NCI-H187 treated with DMSO at 0.1 percent for 48 hours (cell line): ENCODE measurements around the gene ANKRD60.

Experiments used
- DNase-seq: peaks from one replicate; lab custom pipeline; 2025; lab: John Stamatoyannopoulos, UW

Gene ANKRD60

GRCh38 chr20:58244517-58245030, 16.1 kb upstream of the ANKRD60 start:
- DNase-seq = no peak

GRCh38 chr20:58243653-58244410, 15.4 kb upstream of the ANKRD60 start:
- no peak for DNase-seq

DNA sequence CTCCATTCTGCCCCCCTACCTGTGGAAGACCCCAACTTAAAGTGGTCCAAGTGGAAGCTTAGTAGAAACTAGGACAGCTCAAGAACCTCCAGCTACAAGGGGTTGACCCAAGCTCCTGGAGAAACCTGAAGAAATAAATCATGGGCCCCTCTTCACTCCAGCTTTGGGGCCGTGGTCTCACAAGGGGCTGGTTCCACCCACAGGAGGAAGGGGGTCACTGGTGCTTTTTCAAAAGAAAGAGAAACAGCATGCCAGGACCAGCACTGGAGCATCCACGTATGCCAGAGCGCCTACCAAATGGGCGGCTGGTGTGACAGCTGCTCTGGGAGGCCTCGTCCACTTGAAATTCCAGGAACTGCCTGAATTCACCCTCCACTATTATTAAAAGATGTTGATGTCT, 14.4 kb upstream of the ANKRD60 start:
- no peak for DNase-seq

DNA sequence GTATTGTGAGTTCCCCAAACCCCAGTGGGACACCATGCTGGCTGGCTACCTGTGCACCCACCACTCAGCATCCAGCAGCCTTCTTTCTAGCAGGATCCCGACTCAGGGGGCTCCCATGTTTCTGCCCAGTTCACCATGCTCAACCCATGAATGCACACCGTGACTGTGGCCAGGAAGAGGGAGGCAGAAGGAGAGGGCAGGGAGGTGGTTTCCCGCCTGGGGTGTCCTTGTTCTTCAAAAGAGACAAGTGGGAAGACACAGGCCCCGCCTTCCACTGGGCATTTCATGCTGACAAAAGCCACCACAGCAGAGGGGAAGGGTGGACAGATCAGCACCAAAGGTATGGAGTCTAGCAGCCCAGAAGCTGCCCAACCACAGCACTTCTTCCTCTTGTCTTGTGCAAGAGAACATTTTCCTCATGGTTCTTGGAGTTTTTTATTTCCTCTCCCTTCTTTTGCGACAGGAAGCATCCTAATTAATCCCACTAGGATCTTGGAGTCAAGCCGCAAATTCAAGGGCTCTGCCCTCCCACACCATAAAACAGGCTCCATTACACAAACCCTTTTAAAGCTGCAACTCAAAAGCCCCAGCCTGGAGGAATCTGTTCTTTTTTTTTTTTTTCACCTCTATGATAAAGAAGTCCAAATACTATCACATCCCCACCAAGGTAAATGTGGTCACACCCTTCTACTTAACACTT, 13.5 kb upstream of the ANKRD60 start:
- no peak for DNase-seq

GRCh38 chr20:58240471-58240870, 12.0 kb upstream of the ANKRD60 start:
- no peak for DNase-seq

GRCh38 chr20:58239216-58239615, 10.8 kb upstream of the ANKRD60 start:
- no peak for DNase-seq

DNA sequence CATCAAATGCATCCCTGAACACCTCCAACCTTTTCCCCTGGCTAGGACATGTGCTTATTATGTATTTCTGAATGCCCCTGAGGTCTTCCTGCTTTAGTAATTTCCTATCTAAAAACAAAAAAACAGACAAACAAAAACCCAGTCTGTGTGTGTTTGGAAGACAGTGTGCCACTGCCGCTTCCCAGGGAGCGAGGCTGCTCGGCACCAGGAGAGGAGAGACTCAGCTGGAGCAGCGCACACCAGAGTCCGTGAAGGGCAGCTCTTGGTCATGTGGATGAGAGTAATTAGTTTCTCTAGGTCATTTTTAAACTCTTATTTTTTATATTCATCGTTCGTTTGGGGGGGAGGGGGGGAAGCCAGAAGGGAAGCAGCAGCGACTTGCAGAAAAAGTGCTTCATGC, 10.0 kb upstream of the ANKRD60 start:
- DNase-seq = no peak

DNA sequence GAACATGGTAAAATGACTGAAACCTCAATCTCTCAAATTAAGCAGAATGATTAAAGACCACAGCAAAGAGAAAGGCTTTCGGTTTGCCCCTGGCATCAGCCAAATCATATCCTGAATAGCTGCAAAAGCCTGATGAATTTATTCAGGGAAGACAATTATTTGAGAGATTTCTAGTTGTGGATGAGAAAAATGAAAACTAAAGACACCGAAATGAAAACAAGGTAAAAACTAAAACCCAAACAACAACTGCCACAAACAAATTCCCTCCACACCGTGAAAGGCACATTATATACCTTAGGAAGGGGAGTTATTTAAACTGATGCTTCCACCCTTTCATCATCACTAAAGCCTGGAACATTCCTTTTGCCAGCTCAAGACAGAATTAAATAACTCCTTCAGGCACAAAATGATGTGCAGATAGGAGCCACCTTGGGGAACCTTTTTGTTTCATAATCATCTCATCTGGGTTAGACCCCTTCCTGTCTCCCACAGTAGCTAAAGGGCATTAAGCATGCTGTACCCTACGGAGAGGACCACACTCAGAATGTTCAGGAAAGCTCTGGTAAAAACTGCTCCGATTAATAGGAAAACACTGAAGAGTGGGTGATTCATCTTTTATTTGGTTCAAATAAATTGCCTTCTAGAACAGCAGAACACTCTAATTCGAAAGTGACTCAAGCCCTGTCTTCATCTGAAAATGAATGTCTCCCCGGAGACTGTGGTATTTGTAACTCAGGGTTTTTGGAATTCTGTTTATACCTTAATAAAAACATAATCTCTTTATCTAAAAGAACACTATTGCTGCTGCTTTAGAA, 9.1 kb upstream of the ANKRD60 start:
- DNase-seq = no peak

DNA sequence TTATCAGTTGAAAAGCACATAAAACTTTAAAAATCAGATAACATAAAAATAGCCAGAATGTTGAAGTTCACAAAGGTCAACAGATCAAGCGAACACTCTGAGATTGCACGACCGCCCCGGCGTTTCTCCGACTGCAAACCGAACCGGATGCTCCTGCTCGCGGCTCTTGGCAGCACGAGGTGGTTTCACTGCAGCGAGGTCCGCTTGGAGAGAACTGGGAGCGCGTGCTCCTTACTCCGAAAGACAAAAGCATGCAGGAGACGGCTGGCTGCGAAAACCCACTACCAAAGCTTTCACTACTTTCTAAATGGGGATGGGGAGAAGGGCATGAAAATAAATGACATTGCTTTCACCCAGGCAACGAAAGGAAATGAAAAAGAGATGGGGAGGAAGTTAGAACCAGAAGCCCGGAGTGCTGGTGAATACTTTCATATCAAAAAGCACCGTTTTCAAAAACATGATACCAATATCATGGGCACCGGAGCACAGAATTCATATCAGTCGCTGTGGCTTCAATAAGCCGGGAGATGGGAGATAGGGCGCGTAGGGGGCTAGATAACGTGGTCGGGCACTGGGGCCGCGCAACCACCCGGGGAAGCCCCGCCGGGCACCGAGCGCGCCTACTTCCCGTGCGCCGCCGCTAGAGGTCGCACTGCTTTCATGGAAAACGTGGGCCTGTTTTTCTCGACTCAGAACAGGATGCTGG, 8.3 kb upstream of the ANKRD60 start:
- no peak for DNase-seq

DNA sequence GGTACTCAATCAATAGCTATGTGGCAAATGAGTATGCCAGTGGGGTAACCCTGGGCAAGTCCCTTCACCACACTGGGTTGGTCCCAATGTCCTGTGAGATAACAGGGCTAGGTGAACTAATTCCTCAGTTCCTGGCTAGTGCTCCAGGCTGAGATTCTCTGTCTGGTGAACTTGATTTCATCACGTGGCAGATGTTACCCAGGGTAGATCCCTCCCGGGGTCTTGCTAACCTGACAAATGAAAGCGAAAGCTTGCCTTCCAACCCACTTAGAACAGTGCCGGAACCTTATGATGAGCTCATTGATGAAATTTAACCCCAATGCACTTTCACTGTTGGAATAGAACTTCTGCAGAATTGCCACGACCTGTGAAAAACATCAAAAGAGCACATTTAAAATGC, 6.6 kb upstream of the ANKRD60 start:
- DNase-seq = no peak

DNA sequence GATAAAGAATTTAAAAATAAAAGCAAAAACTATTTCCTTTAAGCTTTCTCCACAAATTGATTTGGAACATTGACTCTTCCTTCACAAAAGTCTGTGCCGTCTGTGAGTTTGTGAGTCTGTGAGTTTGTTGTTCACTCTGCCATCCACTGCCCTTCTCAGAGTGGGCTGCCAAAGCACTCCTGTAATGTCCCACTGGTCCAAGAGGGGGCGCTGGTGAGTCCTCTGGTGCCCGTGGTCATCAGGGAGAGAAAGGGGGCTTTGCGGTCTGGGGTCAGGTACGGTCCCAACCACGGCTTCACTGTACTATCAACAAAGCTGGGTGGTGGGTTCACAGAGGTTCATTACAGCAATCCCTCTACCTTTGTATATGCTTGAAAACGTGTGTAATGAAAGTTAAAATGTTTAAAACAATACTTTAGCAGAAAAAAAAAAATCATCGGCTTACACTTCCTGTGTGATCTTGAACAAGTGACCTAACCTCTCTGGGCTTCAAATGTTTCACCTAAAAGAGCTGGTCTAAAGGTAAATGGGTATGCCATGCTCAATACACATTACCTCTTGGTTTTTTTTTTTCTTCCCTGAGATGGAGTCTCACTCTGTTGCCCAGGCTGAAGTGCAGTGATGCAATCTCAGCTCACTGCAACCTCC, 5.6 kb upstream of the ANKRD60 start:
- no peak for DNase-seq

- no peak for DNase-seq
Measured at GRCh38 chr20:58233393-58233792, 4.9 kb upstream of the ANKRD60 start.

GRCh38 chr20:58231683-58232082, 3.2 kb upstream of the ANKRD60 start:
- no peak for DNase-seq

- no peak for DNase-seq
Measured at GRCh38 chr20:58229198-58229798, 845 bp upstream of the ANKRD60 start.

- DNase-seq = no peak
Measured at GRCh38 chr20:58228103-58228483, 360 bp downstream of the ANKRD60 start.

- DNase-seq = no peak
Measured at GRCh38 chr20:58227391-58228102, 906 bp downstream of the ANKRD60 start.

- no peak for DNase-seq
Measured at GRCh38 chr20:58225452-58226200, 2.8 kb downstream of the ANKRD60 start.

DNA sequence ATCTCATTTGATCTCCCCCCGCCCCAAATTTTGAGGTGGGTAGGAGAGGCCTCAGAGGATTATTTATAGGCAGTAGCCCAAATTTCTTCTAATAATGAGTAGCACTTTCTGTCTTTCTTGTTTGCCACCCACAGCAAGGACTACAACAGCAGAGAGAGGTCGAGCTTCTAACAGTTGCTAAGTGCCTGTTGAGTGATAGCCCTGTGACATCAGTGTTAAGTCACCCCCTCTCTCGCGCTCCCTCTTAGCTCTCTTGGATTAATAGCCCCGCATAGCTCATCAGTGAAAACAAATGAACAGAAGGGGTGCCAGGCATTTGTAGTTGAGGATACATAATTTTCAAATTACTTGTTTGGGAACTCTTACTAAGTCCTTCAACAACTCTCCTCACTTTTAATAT, 3.5 kb downstream of the ANKRD60 start:
- DNase-seq = no peak

DNA sequence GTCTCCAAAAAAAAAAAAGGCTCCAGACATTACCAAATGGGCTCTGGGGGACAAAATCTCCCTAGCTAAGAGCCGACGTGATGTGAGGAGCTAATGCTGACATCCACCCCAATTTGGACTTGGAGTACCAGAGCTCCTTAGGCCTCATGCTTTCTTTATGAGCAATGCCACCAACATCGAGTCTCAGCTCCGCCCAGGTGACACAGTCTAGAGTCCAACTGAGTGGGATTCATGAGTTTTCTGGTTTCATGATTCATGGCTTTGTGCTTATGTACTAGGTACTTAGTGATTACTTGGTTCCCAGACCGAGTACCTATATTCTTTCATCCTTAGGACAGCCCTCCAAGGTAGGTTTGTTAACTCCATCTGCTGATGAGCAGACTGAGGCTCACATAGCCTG, 4.4 kb downstream of the ANKRD60 start:
- no peak for DNase-seq
